GM19193 (cell line): ENCODE measurements around the gene ECSCR.

Source experiments
- POLR2A ChIP-seq: IDR thresholded peaks from 4 replicates; pipeline ENCODE4 v1.6.1; 2011; ENCODE audit not compliant: insufficient read depth, insufficient read length; ENCODE audit errors: extremely low read depth

The ECSCR gene

DNA sequence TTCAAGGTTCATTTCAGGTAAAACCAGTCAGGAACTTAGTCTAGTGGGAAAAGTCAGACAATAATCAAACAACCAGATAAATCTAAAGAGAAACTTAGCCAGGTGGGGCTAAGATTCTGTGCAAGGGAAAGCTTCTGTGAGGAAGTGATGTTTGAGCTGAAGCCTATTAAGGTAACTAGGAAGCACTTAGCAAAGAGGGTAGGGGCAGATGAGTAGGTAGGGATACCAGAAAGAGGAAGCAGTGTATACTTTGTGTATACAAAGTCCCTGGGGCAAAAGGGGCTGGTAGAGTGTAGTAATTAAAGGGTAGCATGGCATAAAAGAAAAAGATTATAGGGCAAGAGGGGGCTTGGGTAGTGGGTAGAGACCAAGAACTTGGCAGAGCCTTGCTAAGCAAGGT, 55.0 kb downstream of the ECSCR start:
- no peak for TF ChIP-seq POLR2A

DNA sequence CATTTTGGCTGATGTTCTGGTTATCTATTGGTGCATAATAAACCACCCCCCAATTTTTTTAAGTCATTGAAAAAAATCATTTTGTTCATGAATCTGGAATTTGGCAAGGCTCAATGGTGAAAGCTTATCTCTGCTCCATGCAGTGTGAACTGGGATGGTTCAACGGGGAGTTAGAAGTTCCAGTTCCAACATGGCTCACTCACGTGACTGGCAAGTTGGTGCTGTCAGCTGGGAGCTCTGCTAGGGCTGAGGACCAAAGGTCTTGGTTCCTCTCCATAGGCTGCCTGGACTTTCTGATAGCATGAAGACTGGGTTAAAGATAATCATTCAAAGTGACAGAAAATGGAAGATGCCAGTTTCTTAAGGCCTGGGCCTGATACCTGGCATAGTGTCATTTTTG, 55.6 kb downstream of the ECSCR start:
- no peak for TF ChIP-seq POLR2A

- TF ChIP-seq POLR2A = no peak
Measured at GRCh38 chr5:139404484-139404840, 58.1 kb downstream of the ECSCR start.

DNA sequence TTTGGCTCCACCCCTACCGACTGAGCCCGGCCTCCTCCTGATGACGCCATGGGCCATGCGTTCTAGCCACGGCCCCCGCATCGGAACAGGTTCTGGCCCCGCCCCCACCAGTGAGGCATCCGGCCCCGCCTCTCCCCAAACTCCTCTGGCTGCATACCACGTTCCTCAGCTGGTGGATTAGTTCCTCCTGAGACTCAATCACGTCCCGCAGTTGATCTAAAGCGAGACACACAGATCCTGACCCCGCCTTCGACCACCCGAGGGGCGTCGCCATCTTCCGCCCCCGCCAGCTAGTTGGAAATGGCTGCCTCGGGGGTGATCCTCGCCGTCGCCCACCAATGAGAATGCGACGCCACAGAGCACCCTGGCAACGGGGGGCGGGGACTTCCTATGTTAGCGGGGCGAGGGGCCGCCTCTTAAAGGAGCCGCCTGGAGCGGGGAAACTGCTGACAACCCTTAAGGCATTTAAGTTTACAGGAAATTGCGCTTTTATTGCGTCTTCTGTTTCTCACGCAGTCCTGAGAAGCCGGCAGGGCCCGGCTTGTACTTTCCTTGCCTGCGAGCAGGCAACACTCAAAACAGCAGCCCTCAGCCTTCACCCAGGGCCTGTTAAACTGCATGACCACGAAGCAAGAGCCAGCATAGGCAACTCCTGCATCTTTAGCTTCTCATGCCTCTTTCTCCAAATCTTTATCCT, 58.6 kb downstream of the ECSCR start, which contains the start of gene SPATA24:
SPATA24 (minus strand) TSS at position 303 of the 697 bp plus-strand sequence; CDS start at position 274, 29 bp downstream.
- TF ChIP-seq POLR2A = peak; percentile 63

GRCh38 chr5:139403418-139403786, 59.1 kb downstream of the ECSCR start:
- no peak for TF ChIP-seq POLR2A

DNA sequence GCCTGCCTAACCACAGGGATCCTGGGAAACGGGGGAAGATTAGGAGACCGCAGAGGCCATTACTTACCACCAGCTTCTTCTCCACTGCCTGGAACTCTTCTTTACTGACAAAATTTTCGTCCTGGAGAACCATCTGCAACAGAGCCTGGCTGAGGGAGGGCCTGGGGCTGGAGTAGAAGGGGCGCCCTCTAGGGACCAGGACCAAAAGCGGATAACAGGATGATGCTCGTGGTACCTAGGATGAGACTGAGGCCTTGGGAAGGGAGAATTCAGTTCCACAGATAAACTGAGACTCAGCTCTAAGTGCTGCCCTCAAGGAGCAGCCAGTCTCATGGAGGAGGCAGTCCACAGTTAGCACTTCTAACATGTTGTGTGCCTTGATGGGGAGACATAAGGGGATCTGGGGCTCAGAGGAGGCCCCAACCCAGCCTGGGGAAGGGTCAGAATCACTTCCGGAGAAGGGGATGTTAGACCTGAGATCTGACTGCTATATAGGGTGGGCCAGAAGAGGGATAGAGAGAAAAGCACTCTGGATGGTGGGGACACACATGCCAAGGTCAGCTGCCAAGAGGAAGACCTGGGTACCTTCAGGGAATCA, 59.9 kb downstream of the ECSCR start:
- no peak for TF ChIP-seq POLR2A

- TF ChIP-seq POLR2A = no peak
Measured at GRCh38 chr5:139401546-139401945, 61.0 kb downstream of the ECSCR start.

- TF ChIP-seq POLR2A = peak; percentile 48
Measured at GRCh38 chr5:139399501-139400121, 62.9 kb downstream of the ECSCR start.
